GM18858 (cell line): ENCODE data around the gene NUFIP1.
"Not testable (repeated sequence)": the region's sequence is repeated elsewhere in the genome, so short reads cannot be mapped to it uniquely, and the experiment has no call there.

ENCODE experiments used
- ATAC-seq: cut with Tn5 transposase; IDR thresholded peaks from one replicate; pipeline ENCODE4 v1.9.1; 2021; ENCODE audit not compliant: unreplicated experiment

NUFIP1 gene

GRCh38 chr13:44920013-44920412 is 69.3 kb downstream of the NUFIP1 start:
- no peak for ATAC-seq

- no peak for ATAC-seq
These were observed 70.0 kb downstream of the NUFIP1 start for GRCh38 chr13:44919104-44919804.

- ATAC-seq, result peak; percentile 73
These were observed 70.8 kb downstream of the NUFIP1 start for GRCh38 chr13:44918326-44919103.

GRCh38 chr13:44917589-44918325 is 71.5 kb downstream of the NUFIP1 start:
- ATAC-seq, result peak; percentile 72

- no peak for ATAC-seq
These were observed 76.8 kb downstream of the NUFIP1 start for GRCh38 chr13:44912278-44913016.

- no peak for ATAC-seq
These were observed 80.6 kb downstream of the NUFIP1 start for GRCh38 chr13:44908712-44909111.

GRCh38 chr13:44908266-44908665 is 81.0 kb downstream of the NUFIP1 start:
- no peak for ATAC-seq

GRCh38 chr13:44906713-44907112 is 82.6 kb downstream of the NUFIP1 start:
- ATAC-seq, result no peak

GRCh38 chr13:44906230-44906629 is 83.0 kb downstream of the NUFIP1 start:
- ATAC-seq, result no peak

GRCh38 chr13:44905556-44905955 is 83.7 kb downstream of the NUFIP1 start:
- no peak for ATAC-seq

- ATAC-seq, result no peak
These were observed 84.3 kb downstream of the NUFIP1 start for GRCh38 chr13:44904967-44905366.

- ATAC-seq, result no peak
These were observed 85.7 kb downstream of the NUFIP1 start for GRCh38 chr13:44903574-44903985.

GRCh38 chr13:44902738-44903137 is 86.5 kb downstream of the NUFIP1 start:
- no peak for ATAC-seq

GRCh38 chr13:44899967-44900366 is 89.3 kb downstream of the NUFIP1 start:
- no peak for ATAC-seq

GRCh38 chr13:44898308-44898707 is 91.0 kb downstream of the NUFIP1 start:
- not testable (repeated sequence) for ATAC-seq

GRCh38 chr13:44895953-44896335 is 93.3 kb downstream of the NUFIP1 start:
- ATAC-seq, result no peak

GRCh38 chr13:44895264-44895952 is 93.9 kb downstream of the NUFIP1 start:
- no peak for ATAC-seq

GRCh38 chr13:44894001-44894770 is 95.1 kb downstream of the NUFIP1 start:
- ATAC-seq, result no peak
